Endothelial cell of umbilical vein (primary cell): ENCODE measurements around the gene MUC20. TPM values are rescaled to one million over a fixed set of nuclear protein-coding genes. Genes with fewer than 3 reads are reported as not detected.
"Not testable (repeated sequence)": the region's sequence is repeated elsewhere in the genome, so short reads cannot be mapped to it uniquely, and the experiment has no call there.

ENCODE experiments used
- BruUV-seq: library from RNA; stranded (reverse); fragments of 400-500 nt; replicated peaks from 2 replicates; lab custom pipeline; 2021; lab: Mats Ljungman, UMichigan
- CTCF ChIA-PET: fragments of 300-600, 350-600 bp; sonication (Branson Sonifier 250); formaldehyde crosslinking; loops from one replicate; lab custom pipeline; 2021; ENCODE audit warnings: antibody characterized with exemption, inconsistent platforms; lab: Charles Lee
- POLR2A ChIA-PET: fragments of 300-600, 350-600 bp; sonication (Branson Sonifier 250); formaldehyde crosslinking; loops from one replicate; lab custom pipeline; 2021; ENCODE audit warnings: antibody characterized with exemption, inconsistent platforms; lab: Charles Lee
- DNase-seq: peaks from one replicate; pipeline ENCODE4 v3.0.0-alpha.2; 2011; ENCODE audit warnings: low read depth, low spot score
- FAIRE-seq: peaks from 2 replicates; lab custom pipeline; 2011; peaks lifted over from hg19 to GRCh38; lab: Jason Lieb, UNC
- H2AFZ ChIP-seq: 2 replicates; pipeline ENCODE4 v1.6.0; 2012; ENCODE audit warnings: low read depth, low read length, control low read depth, inconsistent platforms
- H3K27ac ChIP-seq: 2 replicates; pipeline ENCODE4 v1.5.1; 2011; ENCODE audit warnings: low read depth, mild to moderate bottlenecking, control low read depth, low read length, moderate library complexity; ENCODE audit not compliant: insufficient read depth
- H3K27me3 ChIP-seq, 2 experiments: 2 replicates each; pipeline versions ENCODE4 v1.6.0 to v1.6.1; 2011; ENCODE audit warnings: low read length in 2 of 2, mixed read lengths in 1 of 2; ENCODE audit not compliant: control insufficient read depth in 2 of 2, insufficient read depth in 2 of 2
- H3K36me3 ChIP-seq, 2 experiments: 2 replicates in 1 of 2; 3 replicates in 1 of 2; pipeline ENCODE4 v1.5.1; 2011; ENCODE audit warnings: low read length in 2 of 2, mild to moderate bottlenecking in 1 of 2, moderate library complexity in 1 of 2; ENCODE audit not compliant: control insufficient read depth in 2 of 2, insufficient read depth in 2 of 2; ENCODE audit errors: extremely low read depth in 1 of 2
- H3K4me1 ChIP-seq: 3 replicates; pipeline ENCODE4 v1.5.1; 2011; ENCODE audit warnings: mild to moderate bottlenecking, low read length; ENCODE audit not compliant: control insufficient read depth, insufficient read depth; ENCODE audit errors: extremely low read depth
- H3K4me2 ChIP-seq: 2 replicates; pipeline ENCODE4 v1.6.1; 2011; ENCODE audit warnings: low read length, control low read depth, mixed read lengths; ENCODE audit not compliant: insufficient read depth
- H3K4me3 ChIP-seq, 3 experiments: fragments of 200-600 bp in 1 of 3; sonication (generic), shearing (Covaris generic) in 1 of 3; replicated peaks in 1 of 3; 2 replicates each; pipeline ENCODE4 v1.5.1; 2011 to 2016; ENCODE audit warnings: control low read depth in 3 of 3, low read length in 3 of 3, mild to moderate bottlenecking in 2 of 3, inconsistent platforms in 1 of 3, low read depth in 1 of 3, moderate library complexity in 1 of 3; ENCODE audit not compliant: insufficient read depth in 1 of 3
- H3K79me2 ChIP-seq: 2 replicates; pipeline ENCODE4 v1.6.0; 2012; ENCODE audit warnings: low read length, inconsistent platforms; ENCODE audit not compliant: control insufficient read depth, insufficient read depth
- H3K9ac ChIP-seq: replicated peaks from 2 replicates; pipeline ENCODE3; 2011; ENCODE audit warnings: low read length, control low read depth; ENCODE audit not compliant: insufficient read depth; ENCODE audit errors: extremely low read depth
- H3K9me1 ChIP-seq: replicated peaks from 3 replicates; pipeline ENCODE4 v1.6.0; 2011; ENCODE audit warnings: mild to moderate bottlenecking, low read length; ENCODE audit not compliant: control insufficient read depth, insufficient read depth; ENCODE audit errors: extremely low read depth
- H3K9me3 ChIP-seq: replicated peaks from 2 replicates; pipeline ENCODE4 v1.5.1; 2012; ENCODE audit warnings: low read length, inconsistent platforms; ENCODE audit not compliant: control insufficient read depth, insufficient read depth
- H4K20me1 ChIP-seq: replicated peaks from 2 replicates; pipeline ENCODE3; 2011; ENCODE audit warnings: mild to moderate bottlenecking, low read length; ENCODE audit not compliant: control insufficient read depth, insufficient read depth; ENCODE audit errors: extremely low read depth
- EZH2 ChIP-seq: IDR thresholded peaks from 2 replicates; pipeline ENCODE4 v1.6.1; 2012; ENCODE audit warnings: borderline replicate concordance, low read depth, mild to moderate bottlenecking, moderate library complexity, low read length, inconsistent platforms; ENCODE audit not compliant: severe bottlenecking
- FOS ChIP-seq: IDR thresholded peaks from 2 replicates; pipeline ENCODE4 v1.6.1; 2011; ENCODE audit warnings: mild to moderate bottlenecking, low read length, moderate library complexity, borderline replicate concordance; ENCODE audit not compliant: insufficient read depth
- GATA2 ChIP-seq: IDR thresholded peaks from 2 replicates; pipeline ENCODE4 v1.7.0; 2011; ENCODE audit warnings: low read depth, mild to moderate bottlenecking, moderate library complexity, mixed read lengths, low read length; ENCODE audit not compliant: insufficient read length, insufficient read depth
- JUN ChIP-seq: IDR thresholded peaks from 2 replicates; pipeline ENCODE4 v1.6.1; 2011; ENCODE audit warnings: borderline replicate concordance, low read depth; ENCODE audit not compliant: insufficient read length, insufficient read depth
- MYC ChIP-seq: IDR thresholded peaks from one replicate; pipeline ENCODE4 v1.6.1; 2011; ENCODE audit warnings: mild to moderate bottlenecking, low read depth, low read length
- POLR2AphosphoS5 ChIP-seq: IDR thresholded peaks from 2 replicates; pipeline ENCODE4 v1.6.1; 2012; ENCODE audit warnings: low read depth, mild to moderate bottlenecking, control low read depth, low read length, moderate library complexity; ENCODE audit not compliant: insufficient read depth
- dilution Hi-C: fragments of 300-500 bp; cut with MboI; formaldehyde crosslinking; loops from one replicate; pipeline ENCODE4 v1.15.0; 2019; ENCODE audit warnings: low sequenced_read_pairs; ENCODE audit not compliant: extremely low pct_ligation_motif_present
- intact Hi-C: fragments of 100-400 bp; cut with micrococcal nuclease; formaldehyde crosslinking; loops from one replicate; pipeline ENCODE4 v1.10.0; 2022
- polyA plus RNA-seq, 4 experiments: library from polyadenylated mRNA; depleted of rRNA in 3 of 4; stranded (reverse) in 3 of 4; unstranded in 1 of 4; fragments of >200 nt; gene quantifications; 2 replicates each; pipeline versions ENCODE4 v1.2.1 to v1.2.3, GENCODE V29; 2011 to 2012; ENCODE audit warnings: missing spikeins in 1 of 4
- total RNA-seq: library from RNA; stranded (reverse); gene quantifications from 2 replicates; pipeline ENCODE4 v1.2.3, GENCODE V29; 2021
- TF ChIP-seq, protein P1 (sequence below): IDR thresholded peaks from 2 replicates; pipeline ENCODE4 v1.6.1; 2011; ENCODE audit not compliant: insufficient read depth, insufficient read length

The MUC20 gene
- total and polyA plus RNA-seq, 2 donors (not counting 3 experiments of a cell fraction or from before 2014, with no cell fraction given): 0.62 TPM; not detected in 1

DNA sequence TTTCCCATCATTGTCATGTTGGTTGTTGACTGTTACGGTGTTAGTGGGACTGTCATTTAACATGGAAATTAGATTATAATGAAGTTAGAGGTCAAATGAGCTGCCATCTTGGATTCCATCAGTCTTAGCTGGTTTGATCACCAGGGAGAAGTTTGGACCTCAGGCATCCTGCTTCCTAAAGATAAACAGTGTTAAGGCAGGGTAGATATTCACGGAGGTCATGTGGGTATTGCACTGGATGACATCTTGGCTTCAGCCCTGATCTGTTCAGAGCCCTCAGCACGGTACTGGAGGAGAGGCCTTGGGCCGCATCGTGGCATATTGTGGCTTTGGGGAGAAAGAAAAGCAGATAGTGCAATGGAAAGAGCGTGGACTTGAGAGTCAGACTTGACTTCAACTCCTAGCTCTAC, 11.1 kb upstream of the MUC20 start:
- TF ChIP-seq GATA2 (no peak), EZH2 (no peak), POLR2AphosphoS5 (no peak), JUN (no peak), FOS (no peak), MYC (no peak)
- TF ChIP-seq, protein P1, sequence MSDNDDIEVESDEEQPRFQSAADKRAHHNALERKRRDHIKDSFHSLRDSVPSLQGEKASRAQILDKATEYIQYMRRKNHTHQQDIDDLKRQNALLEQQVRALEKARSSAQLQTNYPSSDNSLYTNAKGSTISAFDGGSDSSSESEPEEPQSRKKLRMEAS: no peak
- no peaks in the 10 kb centered on the region for H3K4me1 ChIP-seq
- H3K4me3 ChIP-seq: no peak overlapping the region
- no peak overlapping the region for H3K9ac ChIP-seq
- H3K27ac ChIP-seq: no peak overlapping the region
- ChIA-PET POLR2A (no interaction called here), CTCF (interaction anchor here (2.3 kb wide), 1 partner anchor 10 kb away, joined by 7 read pairs; no protein-coding TSS in a partner anchor)
- dilution Hi-C loops: no loop called here
- no peaks in the 10 kb centered on the region for H4K20me1 ChIP-seq
- no peak overlapping the region for H2AFZ ChIP-seq
- FAIRE-seq (no peak), DNase-seq (no peak)
- no peaks in the 10 kb centered on the region for H3K36me3 ChIP-seq
- H3K27me3 ChIP-seq: peaks cover 0 to 4% of the 10 kb centered on the region in 2 experiments
- H3K4me2 ChIP-seq: no peak overlapping the region
- H3K9me3 ChIP-seq: no peaks in the 10 kb centered on the region
- intact Hi-C loops: no loop called here
- H3K79me2 ChIP-seq: no peaks in the 10 kb centered on the region
- BruUV-seq: no TSS peak
- H3K9me1 ChIP-seq: no peaks in the 10 kb centered on the region

- H4K20me1 ChIP-seq, FAIRE-seq, H3K9me1 ChIP-seq, H3K4me1 ChIP-seq, intact Hi-C loops, H2AFZ ChIP-seq, H3K9me3 ChIP-seq, DNase-seq, dilution Hi-C loops, H3K79me2 ChIP-seq, H3K4me3 ChIP-seq, H3K27ac ChIP-seq, BruUV-seq, H3K36me3 ChIP-seq, H3K27me3 ChIP-seq, H3K9ac ChIP-seq, POLR2A ChIA-PET, H3K4me2 ChIP-seq: not testable (repeated sequence)
- CTCF ChIA-PET: interaction anchor here (2.3 kb wide), 1 partner anchor 11 kb away, joined by 7 read pairs; no protein-coding TSS in a partner anchor
These were observed 10.5 kb upstream of the MUC20 start for GRCh38 chr3:195710126-195710905.

DNA sequence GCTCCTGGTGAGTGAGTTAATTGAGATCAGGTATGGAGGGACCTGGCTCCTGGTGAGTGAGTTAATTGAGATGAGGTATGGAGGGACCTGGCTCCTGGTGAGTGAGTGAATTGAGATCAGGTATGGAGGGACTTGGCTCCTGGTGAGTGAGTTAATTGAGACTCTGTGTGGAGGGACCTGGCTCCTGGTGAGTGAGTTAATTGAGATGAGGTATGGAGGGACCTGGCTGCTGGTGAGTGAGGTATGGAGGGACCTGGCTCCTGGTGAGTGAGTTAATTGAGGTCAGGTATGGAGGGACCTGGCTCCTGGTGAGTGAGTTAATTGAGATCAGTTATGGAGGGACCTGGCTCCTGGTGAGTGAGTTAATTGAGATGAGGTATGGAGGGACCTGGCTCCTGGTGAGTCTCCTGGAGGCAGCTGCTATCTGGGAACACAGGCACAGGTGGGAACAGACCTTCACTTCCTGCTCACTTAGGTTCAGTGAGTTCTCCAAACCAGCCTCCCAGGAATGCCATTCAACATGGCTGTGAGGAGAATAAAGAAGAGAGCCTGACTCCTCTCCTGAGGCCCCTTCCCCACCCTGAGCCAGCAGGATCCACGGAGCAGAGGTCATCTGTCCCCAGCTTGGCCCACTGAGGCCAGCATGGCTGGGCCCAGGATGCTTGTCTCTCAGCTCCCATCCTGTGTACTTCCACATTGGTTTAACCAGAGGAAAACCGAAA, 9.5 kb upstream of the MUC20 start:
- BruUV-seq, H3K9ac ChIP-seq, POLR2A ChIA-PET, CTCF ChIA-PET, dilution Hi-C loops, H3K79me2 ChIP-seq, H3K9me3 ChIP-seq, H3K9me1 ChIP-seq, FAIRE-seq, H3K27ac ChIP-seq, H3K4me3 ChIP-seq, DNase-seq, H3K4me1 ChIP-seq, H2AFZ ChIP-seq, intact Hi-C loops, H3K4me2 ChIP-seq, H3K36me3 ChIP-seq, H4K20me1 ChIP-seq, H3K27me3 ChIP-seq: not testable (repeated sequence)
